ENCODE results near the gene PTGES3L.
"Not testable (repeated sequence)": the region's sequence is repeated elsewhere in the genome, so short reads cannot be mapped to it uniquely, and the experiment has no call there.

PTGES3L gene

DNA sequence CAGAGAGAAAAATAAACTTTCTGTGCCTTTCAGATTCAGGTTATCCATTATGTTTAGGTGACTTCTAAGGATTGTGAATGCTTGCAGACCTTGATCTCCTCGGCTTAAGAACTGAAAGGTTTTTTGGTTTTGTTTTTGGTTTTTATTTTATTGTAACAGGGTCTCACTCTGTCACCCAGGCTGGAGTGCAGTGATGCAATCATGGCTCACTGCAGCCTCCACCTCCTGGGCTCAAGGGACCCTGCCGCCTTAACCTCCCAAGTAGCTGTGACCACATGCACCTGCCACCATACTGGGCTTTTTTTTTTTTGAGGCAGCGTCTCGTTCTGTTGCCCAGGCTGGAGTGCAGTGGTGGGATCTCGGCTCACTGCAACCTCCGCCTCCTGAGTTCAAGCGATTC, 56.4 kb downstream of the PTGES3L start:
- in situ Hi-C loops (cut with MboI; ENCODE audit: low sequenced_read_pairs): not testable (repeated sequence)

DNA sequence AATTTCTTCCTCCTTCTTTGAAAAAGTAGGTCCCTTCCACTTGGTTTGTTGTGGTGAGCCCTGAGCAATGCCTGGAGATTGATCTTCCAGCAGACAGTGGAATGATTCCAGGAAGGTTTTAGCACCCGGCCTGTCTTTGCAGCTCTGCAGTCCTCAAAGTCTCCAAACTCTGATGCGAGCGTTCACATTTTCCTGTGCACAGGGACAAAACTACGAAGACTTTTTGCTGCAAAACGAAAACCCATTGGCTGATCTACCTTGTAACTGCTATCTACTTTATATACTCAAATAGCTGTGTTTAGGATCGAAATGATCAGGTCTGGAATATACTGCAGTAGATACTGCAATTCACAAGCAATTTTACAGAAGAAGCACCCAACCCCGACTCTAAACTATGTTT, 57.6 kb downstream of the PTGES3L start:
- in situ Hi-C loops (cut with MboI; ENCODE audit: low sequenced_read_pairs): no loop called here

DNA sequence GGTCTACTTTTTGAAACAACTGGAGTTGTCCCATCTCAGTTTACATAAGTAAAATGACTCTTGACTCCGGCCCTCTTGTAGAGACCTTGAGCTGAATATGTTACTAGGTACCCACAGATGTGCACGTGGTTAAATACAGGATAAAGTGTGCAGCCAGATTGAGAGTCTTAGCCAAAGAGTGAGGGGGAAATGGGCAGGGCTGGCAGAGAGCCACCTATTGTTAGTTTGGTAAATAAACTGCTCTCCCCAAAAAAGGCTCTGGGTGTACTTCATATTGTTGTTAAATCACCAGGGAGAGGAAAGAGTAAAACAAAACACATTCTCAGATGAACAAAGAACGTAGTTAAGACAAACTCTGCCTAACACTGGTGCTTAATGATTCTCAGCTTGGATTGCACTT, 59.0 kb downstream of the PTGES3L start:
- in situ Hi-C loops (cut with MboI; ENCODE audit: low sequenced_read_pairs): no loop called here

DNA sequence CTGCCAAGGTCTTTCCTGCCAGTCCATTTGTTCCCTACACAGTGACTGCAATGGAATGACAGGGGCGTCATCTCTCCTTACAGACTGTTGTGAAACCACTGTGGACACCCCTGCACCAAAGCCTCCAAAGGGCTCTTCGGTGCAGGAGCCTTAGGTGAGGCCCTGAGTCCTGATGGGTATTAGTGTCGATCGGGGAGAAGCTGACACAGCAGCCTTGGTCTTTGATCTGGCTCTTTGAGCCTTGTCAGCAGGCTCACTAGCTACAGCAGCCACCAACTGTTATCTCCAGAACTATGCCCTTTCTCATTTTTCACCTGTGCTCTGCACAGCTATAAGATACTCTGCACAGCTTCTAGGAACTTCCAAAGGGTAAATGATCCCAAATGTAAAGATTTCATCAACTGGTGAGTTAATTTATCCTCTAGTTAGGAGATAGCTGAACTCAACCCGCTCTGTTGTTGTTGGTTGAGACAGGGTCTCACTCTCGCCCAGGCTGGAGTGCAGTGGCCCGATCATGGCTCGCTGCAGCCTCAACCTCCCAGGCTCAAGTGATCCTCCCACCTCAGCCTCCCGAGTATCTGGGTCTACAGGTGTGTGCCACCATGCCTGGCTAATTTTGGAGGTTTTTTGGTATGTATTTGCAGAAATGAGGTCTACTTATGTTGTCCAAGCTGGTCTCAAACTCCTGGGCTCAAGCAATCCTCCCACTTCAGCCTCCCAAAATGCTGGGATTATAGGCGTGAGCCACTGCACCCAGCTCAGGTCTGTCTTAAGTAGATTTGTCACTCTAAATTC, 59.6 kb downstream of the PTGES3L start:
- in situ Hi-C loops (cut with MboI; ENCODE audit: low sequenced_read_pairs): no loop called here

DNA sequence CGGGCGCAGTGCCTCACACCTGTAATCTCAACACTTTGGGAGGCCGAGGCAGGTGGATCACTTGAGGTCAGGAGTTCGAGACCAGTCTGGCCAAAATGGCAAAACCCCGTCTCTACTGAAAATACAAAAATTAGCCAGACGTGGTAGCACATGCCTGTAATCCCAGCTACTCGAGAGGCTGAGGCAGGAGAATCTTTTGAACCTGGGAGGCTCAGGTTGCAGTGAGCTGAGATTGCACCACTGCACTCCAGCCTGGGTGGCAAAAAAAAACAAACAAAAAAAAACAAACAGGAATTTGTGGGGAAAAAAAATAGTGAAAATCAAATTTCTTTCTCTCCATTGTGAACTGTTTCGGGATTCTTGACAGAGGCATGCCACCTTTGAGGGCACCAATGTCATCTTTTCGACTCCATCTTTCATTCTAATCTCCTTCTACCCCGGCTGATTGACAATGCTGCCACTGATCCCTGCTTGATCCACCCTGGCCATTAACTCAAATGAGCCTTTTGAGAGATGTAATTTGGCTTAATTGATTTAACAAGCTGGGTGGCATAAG, 60.3 kb downstream of the PTGES3L start:
- in situ Hi-C loops (cut with MboI; ENCODE audit: low sequenced_read_pairs): not testable (repeated sequence)

DNA sequence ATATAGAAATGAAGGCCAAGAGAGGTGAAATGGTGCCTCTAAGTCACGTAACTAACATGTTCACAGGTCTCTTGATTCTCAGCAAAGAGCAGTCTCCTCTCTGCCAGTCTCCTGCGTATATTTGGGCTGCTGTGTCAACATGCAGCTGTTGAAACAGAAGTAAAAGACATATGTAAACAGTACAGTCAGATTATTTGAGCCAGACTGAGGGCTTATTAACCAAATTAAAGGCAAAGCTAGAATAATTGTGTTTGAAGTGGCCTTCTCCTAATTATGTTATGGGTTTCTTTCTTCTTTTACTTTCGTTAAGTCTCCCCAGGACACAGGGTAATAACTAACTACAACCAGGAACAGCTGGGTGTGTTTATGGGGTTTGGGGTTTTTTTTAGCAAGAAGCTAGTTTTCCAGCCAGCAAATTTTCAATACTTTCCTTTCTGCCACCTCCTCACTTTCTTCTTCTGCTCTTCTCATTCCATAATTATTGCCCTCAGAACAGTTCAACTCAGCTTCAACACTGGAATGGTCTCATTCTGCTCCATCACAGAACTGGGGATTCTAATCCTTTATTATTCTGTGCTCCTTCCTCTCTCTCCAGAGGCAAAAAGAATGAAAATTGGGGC, 60.9 kb downstream of the PTGES3L start:
- in situ Hi-C loops (cut with MboI; ENCODE audit: low sequenced_read_pairs): no loop called here
